Measurements from ENCODE around the gene CIZ1.

CIZ1 gene

GRCh38 chr9:128163027-128163515 is 28.3 kb downstream of the CIZ1 start:
- H3K27ac ChIP-seq, result no peak overlapping the region; the same call in 1 of the 2 replicates
- TF ChIP-seq CTCF (IDR thresholded peaks at IDR 0.05) (no peak), ZFX (IDR thresholded peaks at IDR 0.05; ENCODE audit: borderline replicate concordance) (no peak)

- peak overlapping the region; percentile 4; the same call in 1 of the 2 replicates for H3K27ac ChIP-seq
- TF ChIP-seq CTCF (IDR thresholded peaks at IDR 0.05), result no peak
- TF ChIP-seq ZFX (IDR thresholded peaks at IDR 0.05; ENCODE audit: borderline replicate concordance), result no peak
Observed at GRCh38 chr9:128162215-128163026, 29.0 kb downstream of the CIZ1 start.

GRCh38 chr9:128161215-128161902 is 30.0 kb downstream of the CIZ1 start:
- H3K27ac ChIP-seq, result no peak overlapping the region

GRCh38 chr9:128160603-128160987 is 30.8 kb downstream of the CIZ1 start:
- peak overlapping the region; percentile 63; the same call in 1 of the 2 replicates for H3K27ac ChIP-seq

More at GRCh38 chr9:128161215-128161902, 30.0 kb downstream of the CIZ1 start:
- TF ChIP-seq CTCF (IDR thresholded peaks at IDR 0.05) (no peak), ZFX (IDR thresholded peaks at IDR 0.05; ENCODE audit: borderline replicate concordance) (no peak)

GRCh38 chr9:128159784-128160602 is 31.4 kb downstream of the CIZ1 start, which contains the start of gene BBLN:
BBLN (plus strand) TSS chr9:128160265; CDS start chr9:128160408, 143 bp downstream.
- TF ChIP-seq CTCF (IDR thresholded peaks at IDR 0.05) (no peak), ZFX (IDR thresholded peaks at IDR 0.05; ENCODE audit: borderline replicate concordance) (no peak)
- H3K27ac ChIP-seq, result peak within 1 kb of the TSS; percentile 63

More at GRCh38 chr9:128160603-128160987, 30.8 kb downstream of the CIZ1 start:
- TF ChIP-seq ZFX (IDR thresholded peaks at IDR 0.05; ENCODE audit: borderline replicate concordance) (no peak), CTCF (IDR thresholded peaks at IDR 0.05) (no peak)

GRCh38 chr9:128159522-128159783 is 31.9 kb downstream of the CIZ1 start:
- no peak for TF ChIP-seq ZFX (IDR thresholded peaks at IDR 0.05; ENCODE audit: borderline replicate concordance)
- TF ChIP-seq CTCF (IDR thresholded peaks at IDR 0.05), result no peak
- H3K27ac ChIP-seq, result peak overlapping the region; percentile 63

Data from 22Rv1 (cell line).